Measurements from ENCODE around the gene PILRB. TPM values are rescaled to one million over a fixed set of nuclear protein-coding genes. Genes with fewer than 3 reads are reported as not detected.
"Not testable (repeated sequence)": the region's sequence is repeated elsewhere in the genome, so short reads cannot be mapped to it uniquely, and the experiment has no call there.

Gene PILRB
- polyA plus RNA-seq, 3 donors = 41.1 to 59.0 (median 43.2) TPM

- 33 to 60% (median 37%) methylated on average over 8 of the region's 8 CpGs for WGBS, 3 donors
- no peak overlapping the region for H3K27ac ChIP-seq (ENCODE audit: low read depth, low read length)
Measured at GRCh38 chr7:100372256-100372655, 14.3 kb downstream of the PILRB start.

- WGBS, 3 donors = 48 to 62% (median 49%) methylated on average over 6 of the region's 6 CpGs
- H3K27ac ChIP-seq (ENCODE audit: low read depth, low read length) = peak overlapping the region; percentile 21
Measured at GRCh38 chr7:100372694-100373093, 14.8 kb downstream of the PILRB start.

- peak within 1 kb of the TSS; percentile 21 for H3K27ac ChIP-seq (ENCODE audit: low read depth, low read length)
- WGBS, 3 donors = 30 to 37% (median 31%) methylated on average over 12 of the region's 12 CpGs
Measured at GRCh38 chr7:100373261-100373831, 15.4 kb downstream of the PILRB start, which contains the start of gene PILRA. TSS of gene PILRA (plus strand) at chr7:100373487. CDS start at chr7:100373657, 170 bp downstream.

GRCh38 chr7:100373870-100374598 lies 16.1 kb downstream of the PILRB start:
- not testable (repeated sequence) for H3K27ac ChIP-seq (ENCODE audit: low read depth, low read length)
- 68 to 79% (median 75%) methylated on average over 15 of the region's 15 CpGs for WGBS, 3 donors

GRCh38 chr7:100374601-100375000 lies 16.7 kb downstream of the PILRB start:
- H3K27ac ChIP-seq (ENCODE audit: low read depth, low read length) = no peak overlapping the region
- WGBS, 3 donors = 68 to 82% (median 75%) methylated on average over 5 of the region's 5 CpGs

GRCh38 chr7:100376066-100376465 lies 18.1 kb downstream of the PILRB start:
- WGBS, 3 donors = 86 to 99% (median 93%) methylated on average over 3 of the region's 3 CpGs
- no peak overlapping the region for H3K27ac ChIP-seq (ENCODE audit: low read depth, low read length)

- WGBS, 3 donors = 82 to 89% (median 83%) methylated on average over 4 of the region's 4 CpGs
- H3K27ac ChIP-seq (ENCODE audit: low read depth, low read length) = no peak overlapping the region
Measured at GRCh38 chr7:100378114-100378755, 20.3 kb downstream of the PILRB start.

GRCh38 chr7:100380196-100380595 lies 22.3 kb downstream of the PILRB start:
- WGBS, 3 donors = 58 to 90% (median 71%) methylated on average over 4 of the region's 4 CpGs
- H3K27ac ChIP-seq (ENCODE audit: low read depth, low read length) = no peak overlapping the region

- 80 to 85% (median 80%) methylated on average over 39 to 49 of the region's 49 CpGs for WGBS, 3 donors
- H3K27ac ChIP-seq (ENCODE audit: low read depth, low read length) = not testable (repeated sequence)
Measured at GRCh38 chr7:100381531-100382233, 23.8 kb downstream of the PILRB start.

GRCh38 chr7:100382234-100382853 lies 24.4 kb downstream of the PILRB start:
- H3K27ac ChIP-seq (ENCODE audit: low read depth, low read length) = not testable (repeated sequence)
- WGBS, 3 donors = 71 to 84% (median 75%) methylated on average over 8 of the region's 8 CpGs

GRCh38 chr7:100384628-100385294 lies 26.8 kb downstream of the PILRB start:
- no peak overlapping the region for H3K27ac ChIP-seq (ENCODE audit: low read depth, low read length)
- WGBS, 3 donors = 65 to 78% (median 68%) methylated on average over 6 of the region's 6 CpGs

- H3K27ac ChIP-seq (ENCODE audit: low read depth, low read length) = no peak overlapping the region
- 31 to 68% (median 64%) methylated on average over 5 of the region's 5 CpGs for WGBS, 3 donors
Measured at GRCh38 chr7:100386940-100387339, 29.0 kb downstream of the PILRB start.

GRCh38 chr7:100387695-100388094 lies 29.8 kb downstream of the PILRB start:
- no peak overlapping the region for H3K27ac ChIP-seq (ENCODE audit: low read depth, low read length)
- 72 to 82% (median 80%) methylated on average over 2 of the region's 2 CpGs for WGBS, 3 donors

- 49 to 74% (median 67%) methylated on average over 9 of the region's 9 CpGs for WGBS, 3 donors
- no peak overlapping the region for H3K27ac ChIP-seq (ENCODE audit: low read depth, low read length)
Measured at GRCh38 chr7:100389437-100390088, 31.6 kb downstream of the PILRB start.

- 51 to 70% (median 67%) methylated on average over 3 of the region's 3 CpGs for WGBS, 3 donors
- H3K27ac ChIP-seq (ENCODE audit: low read depth, low read length) = no peak overlapping the region
Measured at GRCh38 chr7:100390286-100391009, 32.5 kb downstream of the PILRB start.

- 52 to 80% (median 58%) methylated on average over 4 of the region's 4 CpGs for WGBS, 3 donors
- H3K27ac ChIP-seq (ENCODE audit: low read depth, low read length) = no peak overlapping the region
Measured at GRCh38 chr7:100393233-100393905, 35.5 kb downstream of the PILRB start.
